A549 (cell line): ENCODE measurements around the gene DMBT1.

ENCODE experiments used
- POLR2A ChIP-seq: IDR thresholded peaks from 2 replicates; pipeline ENCODE4 v1.6.1; 2012; ENCODE audit warnings: mild to moderate bottlenecking, low read length
- TF ChIP-seq, protein P1 (sequence below): IDR thresholded peaks from 2 replicates; pipeline ENCODE4 v1.6.1; 2012

DNA sequence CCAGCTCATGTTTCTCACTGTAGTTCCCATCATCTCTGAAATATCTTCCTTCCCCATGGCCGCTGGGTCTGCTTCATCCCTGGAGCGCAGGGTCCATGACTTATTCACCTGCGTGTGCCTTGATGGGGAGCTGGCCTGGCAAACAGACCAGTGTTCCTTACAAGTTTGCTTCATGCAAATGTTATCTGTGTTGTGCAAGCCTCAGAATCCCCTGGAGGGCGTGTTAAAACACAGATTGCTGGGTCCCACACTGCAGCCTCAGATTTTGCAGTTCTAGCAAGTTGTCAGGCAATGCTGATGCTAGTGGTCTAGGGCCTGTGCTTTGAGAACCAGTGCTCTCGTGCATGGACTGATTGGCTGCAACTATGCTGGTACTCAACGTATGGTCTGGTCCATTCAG, 7.2 kb upstream of the DMBT1 start:
- no peak for TF ChIP-seq POLR2A
- TF ChIP-seq, protein P1, sequence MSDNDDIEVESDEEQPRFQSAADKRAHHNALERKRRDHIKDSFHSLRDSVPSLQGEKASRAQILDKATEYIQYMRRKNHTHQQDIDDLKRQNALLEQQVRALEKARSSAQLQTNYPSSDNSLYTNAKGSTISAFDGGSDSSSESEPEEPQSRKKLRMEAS = no peak
